DOHH2 (cell line): ENCODE results near the gene MAP2K7.
A peak's percentile ranks its signal among the peaks of the same experiment; 100 is the strongest.
"Not testable (repeated sequence)": the region's sequence is repeated elsewhere in the genome, so short reads cannot be mapped to it uniquely, and the experiment has no call there.

Experiments
- H3F3A ChIP-seq: fragments of 200-600 bp; sonication (generic), shearing (Covaris generic); 2 replicates; pipeline ENCODE4 v1.6.0; 2016; ENCODE audit warnings: antibody characterized with exemption, mild to moderate bottlenecking; ENCODE audit not compliant: control insufficient read depth, insufficient read depth
- H3K27ac ChIP-seq: fragments of 200-600 bp; sonication (generic); 2 replicates; pipeline ENCODE4 v1.5.1; 2014; ENCODE audit warnings: low read depth, mild to moderate bottlenecking, low read length, moderate library complexity
- H3K27me3 ChIP-seq: fragments of 200-600 bp; sonication (generic); 2 replicates; pipeline ENCODE4 v1.6.1; 2014; ENCODE audit warnings: mild to moderate bottlenecking, low read length, mixed read lengths; ENCODE audit not compliant: control insufficient read depth
- H3K36me3 ChIP-seq: fragments of 200-600 bp; sonication (generic); 2 replicates; pipeline ENCODE4 v1.6.1; 2014; ENCODE audit warnings: mild to moderate bottlenecking, low read length, moderate library complexity, mixed read lengths; ENCODE audit not compliant: control insufficient read depth
- H3K4me1 ChIP-seq: fragments of 200-600 bp; sonication (generic); 2 replicates; pipeline ENCODE4 v1.6.1; 2014; ENCODE audit warnings: mild to moderate bottlenecking, low read length, mixed read lengths; ENCODE audit not compliant: control insufficient read depth
- H3K4me2 ChIP-seq: fragments of 200-600 bp; sonication (generic); 2 replicates; pipeline ENCODE4 v1.6.0; 2014; ENCODE audit warnings: mild to moderate bottlenecking, low read length, moderate library complexity
- H3K4me3 ChIP-seq: fragments of 200-600 bp; sonication (generic); 2 replicates; pipeline ENCODE4 v1.5.1; 2014; ENCODE audit warnings: mild to moderate bottlenecking, low read length, mixed read lengths
- H3K79me2 ChIP-seq: fragments of 200-600 bp; sonication (generic); 2 replicates; pipeline ENCODE4 v1.6.1; 2014; ENCODE audit warnings: mild to moderate bottlenecking, low read length, mixed read lengths; ENCODE audit not compliant: control insufficient read depth
- H3K9me2 ChIP-seq: fragments of 200-600 bp; sonication (generic); replicated peaks from 2 replicates; pipeline ENCODE4 v1.6.1; 2014; ENCODE audit warnings: mild to moderate bottlenecking, low read length, mixed read lengths; ENCODE audit not compliant: control insufficient read depth
- H3K9me3 ChIP-seq: fragments of 200-600 bp; sonication (generic); 2 replicates; pipeline ENCODE4 v1.6.1; 2014; ENCODE audit warnings: antibody characterized with exemption, low read length, mixed read lengths; ENCODE audit not compliant: control insufficient read depth, insufficient read depth
- H4K20me1 ChIP-seq: fragments of 200-600 bp; sonication (generic); 2 replicates; pipeline ENCODE4 v1.6.0; 2014; ENCODE audit warnings: low read depth, mild to moderate bottlenecking, antibody characterized with exemption, low read length, moderate library complexity; ENCODE audit not compliant: control insufficient read depth, insufficient read depth
- EZH2phosphoT487 ChIP-seq: fragments of 200-600 bp; sonication (generic); IDR thresholded peaks from 2 replicates; pipeline ENCODE4 v1.6.1; 2017; ENCODE audit warnings: borderline replicate concordance, mild to moderate bottlenecking, antibody characterized with exemption, low read length, moderate library complexity, mixed read lengths
- TF ChIP-seq, protein P1 (sequence below): fragments of 200-600 bp; sonication (generic); IDR thresholded peaks from one replicate; pipeline ENCODE4 v1.5.1; 2014; ENCODE audit warnings: antibody characterized with exemption, mild to moderate bottlenecking, low read depth, low read length; ENCODE audit not compliant: poor library complexity, severe bottlenecking

The MAP2K7 gene

DNA sequence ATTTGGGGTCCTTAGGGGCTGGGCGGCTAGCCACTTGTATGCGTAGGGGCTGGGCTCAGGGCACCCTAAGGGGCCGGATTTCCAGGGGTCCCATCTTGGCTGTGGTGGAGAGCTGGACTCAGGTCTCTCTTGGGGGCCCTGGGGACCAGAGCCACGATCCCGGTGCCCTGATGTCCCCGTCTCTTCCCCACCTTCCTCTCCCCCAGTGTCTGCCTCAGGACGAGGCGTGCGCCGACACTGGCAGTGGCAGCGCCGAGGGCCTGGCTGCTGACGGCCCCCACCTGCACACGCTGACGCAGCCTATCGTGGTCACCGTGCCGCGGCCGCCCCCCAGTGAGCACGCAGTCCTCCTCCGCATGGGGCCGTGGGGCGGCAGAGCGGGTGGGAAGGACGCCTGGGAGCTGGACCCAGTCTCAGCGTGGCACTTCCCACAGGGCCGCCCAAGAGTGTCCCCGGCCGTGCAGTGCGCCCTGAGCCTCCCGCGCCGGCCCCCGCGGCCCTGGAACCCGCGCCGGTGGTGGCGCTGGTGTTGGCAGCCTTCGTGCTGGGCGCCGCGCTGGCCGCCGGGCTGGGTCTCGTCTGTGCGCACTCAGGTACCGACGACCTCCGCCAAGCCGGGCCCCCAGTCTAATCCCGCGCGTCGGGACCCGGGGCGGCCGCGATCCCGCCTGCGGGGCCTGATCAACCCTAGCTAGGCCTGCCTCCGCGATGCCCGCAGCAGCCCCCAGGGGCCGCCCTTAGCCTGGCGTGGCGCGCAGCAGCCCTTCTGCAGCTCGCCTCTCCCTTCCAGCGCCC lies 13.8 kb downstream of the MAP2K7 start:
- 0 out of 2 replicates have a peak, but pooled peaks cover under 1% of the 10 kb centered on the region for H3K36me3 ChIP-seq
- no peaks in the 10 kb centered on the region for H3K9me3 ChIP-seq
- H3K27ac ChIP-seq = no peak overlapping the region
- H3F3A ChIP-seq = peaks cover 2% of the 10 kb centered on the region; the same call in 1 of the 2 replicates
- peaks cover 41% of the 10 kb centered on the region for H3K27me3 ChIP-seq
- H3K4me2 ChIP-seq = peak overlapping the region; percentile 58
- no peaks in the 10 kb centered on the region for H3K79me2 ChIP-seq
- peaks cover 47% of the 10 kb centered on the region for H3K4me1 ChIP-seq
- no peaks in the 10 kb centered on the region for H3K9me2 ChIP-seq
- peaks cover 4% of the 10 kb centered on the region; the same call in 1 of the 2 replicates for H4K20me1 ChIP-seq
- TF ChIP-seq, protein P1, sequence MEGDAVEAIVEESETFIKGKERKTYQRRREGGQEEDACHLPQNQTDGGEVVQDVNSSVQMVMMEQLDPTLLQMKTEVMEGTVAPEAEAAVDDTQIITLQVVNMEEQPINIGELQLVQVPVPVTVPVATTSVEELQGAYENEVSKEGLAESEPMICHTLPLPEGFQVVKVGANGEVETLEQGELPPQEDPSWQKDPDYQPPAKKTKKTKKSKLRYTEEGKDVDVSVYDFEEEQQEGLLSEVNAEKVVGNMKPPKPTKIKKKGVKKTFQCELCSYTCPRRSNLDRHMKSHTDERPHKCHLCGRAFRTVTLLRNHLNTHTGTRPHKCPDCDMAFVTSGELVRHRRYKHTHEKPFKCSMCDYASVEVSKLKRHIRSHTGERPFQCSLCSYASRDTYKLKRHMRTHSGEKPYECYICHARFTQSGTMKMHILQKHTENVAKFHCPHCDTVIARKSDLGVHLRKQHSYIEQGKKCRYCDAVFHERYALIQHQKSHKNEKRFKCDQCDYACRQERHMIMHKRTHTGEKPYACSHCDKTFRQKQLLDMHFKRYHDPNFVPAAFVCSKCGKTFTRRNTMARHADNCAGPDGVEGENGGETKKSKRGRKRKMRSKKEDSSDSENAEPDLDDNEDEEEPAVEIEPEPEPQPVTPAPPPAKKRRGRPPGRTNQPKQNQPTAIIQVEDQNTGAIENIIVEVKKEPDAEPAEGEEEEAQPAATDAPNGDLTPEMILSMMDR = peak; percentile 45
- no peak for TF ChIP-seq EZH2phosphoT487
- peak overlapping the region; percentile 47 for H3K4me3 ChIP-seq

GRCh38 chr19:7918062-7918614 lies 14.5 kb downstream of the MAP2K7 start:
- H3K9me2 ChIP-seq, H3K4me3 ChIP-seq, H3K27ac ChIP-seq, H3K9me3 ChIP-seq, H3F3A ChIP-seq, H3K79me2 ChIP-seq, H3K36me3 ChIP-seq, H4K20me1 ChIP-seq: not testable (repeated sequence)
- H3K4me1 ChIP-seq = peaks cover 47% of the 10 kb centered on the region
- peak overlapping the region; percentile 58; the same call in 1 of the 2 replicates for H3K4me2 ChIP-seq
- H3K27me3 ChIP-seq = peaks cover 41% of the 10 kb centered on the region

DNA sequence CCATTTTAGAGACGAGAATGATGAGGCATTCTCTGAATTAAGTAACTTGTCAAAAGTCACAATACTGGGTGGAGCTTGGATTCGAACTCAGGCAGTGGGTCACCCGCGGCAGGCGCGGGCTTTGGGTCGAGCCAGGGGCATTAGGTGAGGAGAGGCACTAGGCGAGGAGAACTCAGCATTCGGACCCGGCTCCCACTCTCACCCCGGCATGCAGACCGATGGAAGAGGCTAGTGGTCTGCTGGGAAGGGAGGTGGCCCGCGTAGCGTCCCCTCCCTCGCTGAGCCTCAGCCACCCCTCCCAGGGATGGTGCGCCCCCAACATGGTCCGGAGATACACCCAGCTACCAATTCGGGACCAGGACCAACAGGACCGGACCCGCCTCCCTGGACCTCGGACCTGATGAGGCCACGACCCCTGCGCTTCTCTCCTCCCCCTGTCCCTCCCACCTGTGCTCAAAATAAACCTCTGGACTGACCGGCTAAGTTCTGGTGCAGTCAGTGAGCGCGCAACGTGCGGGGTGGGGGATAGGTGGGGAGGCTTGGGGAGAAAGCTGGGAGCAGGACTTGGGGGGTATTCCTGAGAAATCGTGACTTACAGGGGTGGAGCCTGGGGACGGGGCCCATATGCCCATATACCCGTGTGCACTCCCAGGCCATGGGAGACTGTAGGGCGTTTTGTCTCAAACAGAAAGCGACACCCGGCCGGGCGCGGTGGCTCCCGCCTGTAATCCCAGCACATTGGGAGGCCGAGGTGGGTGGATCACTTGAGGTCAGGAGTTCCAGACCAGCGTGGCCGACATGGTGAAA lies 15.1 kb downstream of the MAP2K7 start:
- H3K27me3 ChIP-seq = peaks cover 41% of the 10 kb centered on the region
- H3K9me3 ChIP-seq = no peaks in the 10 kb centered on the region
- peak overlapping the region; percentile 92 for H3K4me3 ChIP-seq
- H3K79me2 ChIP-seq = no peaks in the 10 kb centered on the region
- peaks cover 4% of the 10 kb centered on the region; the same call in 1 of the 2 replicates for H4K20me1 ChIP-seq
- peaks cover 47% of the 10 kb centered on the region for H3K4me1 ChIP-seq
- H3K36me3 ChIP-seq = 0 out of 2 replicates have a peak, but pooled peaks cover 3% of the 10 kb centered on the region
- no peak overlapping the region for H3K27ac ChIP-seq
- H3K9me2 ChIP-seq = no peaks in the 10 kb centered on the region
- peak overlapping the region; percentile 99 for H3K4me2 ChIP-seq
- peak; percentile 72; the same call in 1 of the 2 replicates for TF ChIP-seq EZH2phosphoT487
- TF ChIP-seq, protein P1 = no peak
- H3F3A ChIP-seq = peaks cover 2% of the 10 kb centered on the region; the same call in 1 of the 2 replicates
